Measurements from ENCODE around the gene VPS33A.

The VPS33A gene

GRCh38 chr12:122189626-122190475 is 76.4 kb downstream of the VPS33A start:
- no peak for DNase-seq (ENCODE audit: low spot score)
- ChIA-PET CTCF (interaction anchor here (0.6 to 2.0 kb wide), 4 partner anchors 10 to 135 kb away, joined by 3 to 10 read pairs (median 4); no protein-coding TSS in a partner anchor), POLR2A (ENCODE audit: low non-redundant PET) (no interaction called here)
- no peak overlapping the region for H3K27ac ChIP-seq
- TF ChIP-seq CTCF (conservative IDR thresholded peaks at IDR 0.05; ENCODE audit: low read depth), result no peak

DNA sequence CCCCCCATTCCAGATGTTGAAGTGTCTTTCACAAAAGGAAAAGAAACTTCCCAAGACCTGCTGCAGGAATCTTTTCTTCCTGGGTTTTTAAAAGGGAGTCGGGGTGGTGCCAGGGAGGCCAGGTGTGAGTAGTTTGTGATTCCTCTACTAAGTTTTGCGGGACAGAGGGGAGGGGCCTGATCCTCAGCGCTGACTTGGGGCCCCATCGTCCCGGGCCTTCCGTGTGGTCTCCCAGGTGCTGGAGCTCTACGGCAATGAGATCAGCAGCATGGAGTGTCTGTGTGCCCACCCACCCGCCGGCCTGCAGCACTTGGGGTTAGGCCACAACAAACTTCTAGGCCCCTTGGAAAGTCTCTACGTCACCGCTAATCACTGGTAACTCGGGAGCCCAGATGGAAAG is 78.8 kb downstream of the VPS33A start:
- POLR2A ChIA-PET (ENCODE audit: low non-redundant PET), result no interaction called here
- no peak overlapping the region for H3K27ac ChIP-seq
- CTCF ChIA-PET, result no interaction called here
- no peak for TF ChIP-seq CTCF (conservative IDR thresholded peaks at IDR 0.05; ENCODE audit: low read depth)
- DNase-seq (ENCODE audit: low spot score), result no peak

GRCh38 chr12:122185494-122186082 is 80.7 kb downstream of the VPS33A start:
- H3K27ac ChIP-seq, result no peak overlapping the region
- ChIA-PET CTCF (no interaction called here), POLR2A (ENCODE audit: low non-redundant PET) (no interaction called here)
- no peak for DNase-seq (ENCODE audit: low spot score)
- TF ChIP-seq CTCF (conservative IDR thresholded peaks at IDR 0.05; ENCODE audit: low read depth), result no peak

- H3K27ac ChIP-seq, result no peak overlapping the region
- ChIA-PET CTCF (no interaction called here), POLR2A (ENCODE audit: low non-redundant PET) (no interaction called here)
- TF ChIP-seq CTCF (conservative IDR thresholded peaks at IDR 0.05; ENCODE audit: low read depth), result no peak
- DNase-seq (ENCODE audit: low spot score), result no peak
Measured at GRCh38 chr12:122185079-122185478, 81.2 kb downstream of the VPS33A start.

- POLR2A ChIA-PET (ENCODE audit: low non-redundant PET), result no interaction called here
- no peak for DNase-seq (ENCODE audit: low spot score)
- TF ChIP-seq CTCF (conservative IDR thresholded peaks at IDR 0.05; ENCODE audit: low read depth), result no peak
- H3K27ac ChIP-seq, result no peak overlapping the region
- CTCF ChIA-PET, result no interaction called here
Measured at GRCh38 chr12:122184517-122184916, 81.8 kb downstream of the VPS33A start.

DNA sequence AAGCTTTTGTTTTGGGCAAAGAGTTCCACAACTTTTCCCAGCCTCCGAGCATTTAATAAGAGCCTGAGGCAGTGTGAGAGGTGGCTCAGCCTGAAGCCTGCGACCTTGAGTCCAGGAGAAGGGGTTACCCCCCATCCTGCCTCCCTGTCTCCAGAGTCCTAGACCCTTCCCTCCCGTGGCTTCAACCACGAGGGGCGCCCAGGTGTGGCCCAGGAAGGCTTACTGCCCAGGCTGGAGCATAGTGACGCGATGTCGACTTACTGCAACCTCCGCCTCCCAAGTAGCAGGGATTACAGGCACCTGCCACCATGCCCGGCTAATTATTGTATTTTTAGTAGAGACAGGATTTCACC is 82.7 kb downstream of the VPS33A start:
- POLR2A ChIA-PET (ENCODE audit: low non-redundant PET), result no interaction called here
- TF ChIP-seq CTCF (conservative IDR thresholded peaks at IDR 0.05; ENCODE audit: low read depth), result no peak
- CTCF ChIA-PET, result interaction anchor here (1.3 kb wide), 1 partner anchor 10 kb away, joined by 6 read pairs; no protein-coding TSS in a partner anchor
- no peak overlapping the region for H3K27ac ChIP-seq
- DNase-seq (ENCODE audit: low spot score), result no peak

All from RWPE1 (cell line).